ENCODE measurements around the gene ZNF609.

ZNF609 gene

GRCh38 chr15:64443747-64444621 is 16.4 kb upstream of the ZNF609 start:
- H3K4me3 ChIP-seq (ENCODE audit: low read depth, low read length): no peak overlapping the region
- DNase-seq (ENCODE audit: low read depth): no peak
- no peak for TF ChIP-seq CTCF (IDR thresholded peaks at IDR 0.05; ENCODE audit: control insufficient read depth, extremely low read depth, insufficient read depth)

GRCh38 chr15:64444836-64445235 is 15.5 kb upstream of the ZNF609 start:
- DNase-seq (ENCODE audit: low read depth): no peak
- TF ChIP-seq CTCF (IDR thresholded peaks at IDR 0.05; ENCODE audit: control insufficient read depth, extremely low read depth, insufficient read depth): no peak
- H3K4me3 ChIP-seq (ENCODE audit: low read depth, low read length): no peak overlapping the region

- DNase-seq (ENCODE audit: low read depth): no peak
- H3K4me3 ChIP-seq (ENCODE audit: low read depth, low read length): no peak overlapping the region
- no peak for TF ChIP-seq CTCF (IDR thresholded peaks at IDR 0.05; ENCODE audit: control insufficient read depth, extremely low read depth, insufficient read depth)
Measured at GRCh38 chr15:64447536-64448315, 12.7 kb upstream of the ZNF609 start.

GRCh38 chr15:64452988-64453688 is 7.2 kb upstream of the ZNF609 start:
- peak; percentile 50 for DNase-seq (ENCODE audit: low read depth)
- no peak for TF ChIP-seq CTCF (IDR thresholded peaks at IDR 0.05; ENCODE audit: control insufficient read depth, extremely low read depth, insufficient read depth)
- no peak overlapping the region for H3K4me3 ChIP-seq (ENCODE audit: low read depth, low read length)

GRCh38 chr15:64453689-64454037 is 6.7 kb upstream of the ZNF609 start:
- H3K4me3 ChIP-seq (ENCODE audit: low read depth, low read length): no peak overlapping the region
- no peak for TF ChIP-seq CTCF (IDR thresholded peaks at IDR 0.05; ENCODE audit: control insufficient read depth, extremely low read depth, insufficient read depth)
- DNase-seq (ENCODE audit: low read depth): no peak

GRCh38 chr15:64454282-64454681 is 6.1 kb upstream of the ZNF609 start:
- no peak overlapping the region for H3K4me3 ChIP-seq (ENCODE audit: low read depth, low read length)
- TF ChIP-seq CTCF (IDR thresholded peaks at IDR 0.05; ENCODE audit: control insufficient read depth, extremely low read depth, insufficient read depth): no peak
- no peak for DNase-seq (ENCODE audit: low read depth)
